NCI-H1105 treated with DMSO at 0.1 percent for 48 hours (cell line): ENCODE results near the gene CSTF1.
"Not testable (repeated sequence)": the region's sequence is repeated elsewhere in the genome, so short reads cannot be mapped to it uniquely, and the experiment has no call there.

Experiments used
- DNase-seq: peaks from one replicate; lab custom pipeline; 2025; lab: John Stamatoyannopoulos, UW

Gene CSTF1

GRCh38 chr20:56369179-56369578 is 23.3 kb upstream of the CSTF1 start:
- no peak for DNase-seq

GRCh38 chr20:56371977-56372376 is 20.5 kb upstream of the CSTF1 start:
- no peak for DNase-seq

- no peak for DNase-seq
Measured at GRCh38 chr20:56372850-56373249, 19.6 kb upstream of the CSTF1 start.

DNA sequence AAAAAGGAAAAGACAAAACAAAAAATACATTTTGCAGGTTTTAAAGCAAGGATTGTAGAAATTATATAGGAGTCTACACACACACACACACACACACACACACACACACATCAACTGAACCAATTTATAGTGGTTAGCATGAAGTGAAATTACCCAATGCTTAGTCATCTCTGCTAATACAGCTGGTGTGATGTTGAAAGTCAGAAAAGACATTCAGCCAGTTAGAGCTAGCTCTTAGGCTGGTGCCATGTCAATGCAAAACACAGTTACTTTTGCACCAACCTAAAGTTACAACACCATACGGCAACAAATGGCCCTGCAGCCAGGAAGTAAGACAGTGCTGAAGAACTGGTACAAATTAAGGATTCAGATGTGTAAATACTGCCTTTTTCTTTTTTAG is 18.5 kb upstream of the CSTF1 start:
- DNase-seq, result no peak

DNA sequence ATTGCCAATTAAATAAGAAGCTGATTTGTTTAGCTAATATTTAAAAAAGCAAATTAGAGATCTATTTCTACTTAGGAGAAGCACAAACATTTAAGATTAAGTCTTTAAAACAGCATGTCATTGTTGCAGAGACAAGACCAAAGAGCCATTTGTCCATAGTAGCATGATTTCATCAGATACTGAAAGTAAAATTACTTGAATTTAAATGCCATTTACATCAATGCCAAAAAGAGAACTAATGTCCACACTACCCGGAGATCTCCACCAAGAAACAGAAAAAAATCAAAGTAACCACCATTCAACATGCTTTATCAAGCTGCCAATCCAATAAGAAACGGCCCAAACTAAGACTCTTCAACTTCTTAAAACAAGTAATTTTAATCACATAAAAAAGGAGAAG is 16.1 kb upstream of the CSTF1 start:
- no peak for DNase-seq

DNA sequence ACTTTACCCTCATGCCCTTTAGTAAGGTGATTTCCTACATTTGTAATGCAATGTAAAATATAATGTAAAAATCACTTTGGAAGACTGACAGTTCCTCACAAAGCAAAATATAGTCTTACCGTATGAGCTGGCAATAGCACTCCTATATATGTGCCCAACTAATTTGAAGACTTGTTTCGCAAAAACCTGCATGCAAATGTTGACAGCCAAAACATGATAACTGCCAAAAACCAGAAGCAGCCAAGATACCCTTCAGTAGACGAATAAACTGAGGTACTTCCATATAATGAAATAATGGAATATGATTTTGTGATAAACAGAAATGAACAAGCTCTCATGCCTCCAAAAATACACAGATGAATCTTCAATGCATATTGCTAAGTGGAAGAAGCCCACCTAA is 14.1 kb upstream of the CSTF1 start:
- no peak for DNase-seq

DNA sequence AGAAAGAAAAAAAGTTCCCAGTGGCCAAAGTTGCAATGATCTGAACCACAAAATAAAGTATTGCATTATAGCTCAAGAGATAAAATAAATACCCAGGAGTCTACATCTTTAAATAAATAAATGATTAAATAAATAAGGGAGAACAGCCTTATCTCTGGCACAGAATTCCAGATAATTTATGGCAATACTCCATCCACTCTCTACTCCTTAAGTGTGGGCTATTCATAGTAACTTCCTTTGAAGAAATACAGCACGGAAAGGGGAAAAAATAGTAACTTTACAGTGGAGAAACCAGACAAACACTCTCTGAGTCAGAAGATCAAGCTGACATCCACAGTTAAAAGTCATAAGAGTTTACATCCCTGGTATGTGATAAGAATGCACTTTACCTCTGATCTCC is 12.1 kb upstream of the CSTF1 start:
- DNase-seq, result no peak

DNA sequence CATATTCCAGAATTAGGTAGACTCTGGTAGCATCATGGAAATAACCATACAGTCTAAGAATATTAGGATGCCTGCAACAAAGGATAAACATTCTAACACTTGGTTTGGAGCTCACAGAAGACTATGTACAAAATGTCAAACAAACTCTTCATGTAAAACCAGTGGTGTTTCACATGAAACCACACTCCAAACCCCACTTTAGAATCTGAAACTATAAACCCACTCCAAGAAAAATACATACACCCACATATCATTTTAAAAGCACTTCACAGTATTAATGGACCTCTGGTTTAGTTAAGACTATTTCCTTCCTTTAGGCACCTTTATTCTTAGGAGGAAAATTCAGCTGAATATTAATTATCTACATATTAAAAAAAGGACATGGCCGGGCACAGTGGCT is 10.9 kb upstream of the CSTF1 start:
- no peak for DNase-seq

DNA sequence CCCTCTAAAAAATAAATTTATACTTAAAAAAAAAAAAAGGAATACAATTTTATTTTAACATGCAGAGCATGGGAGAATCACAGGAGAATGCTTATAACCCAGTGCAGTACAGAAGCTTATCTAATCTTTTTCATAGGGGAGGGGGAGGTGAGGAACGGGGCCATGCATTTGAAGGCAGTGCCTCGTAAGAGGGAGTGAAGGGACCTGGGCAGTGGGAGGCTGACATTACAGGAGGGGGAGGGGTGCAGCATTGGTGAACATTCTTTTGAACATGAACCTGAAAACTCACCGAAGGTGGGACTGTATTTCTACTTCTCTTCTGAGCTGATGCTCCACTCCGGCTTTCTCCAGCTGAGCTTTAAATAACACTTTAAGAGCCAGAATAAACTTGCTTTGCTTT is 9.7 kb upstream of the CSTF1 start:
- DNase-seq, result no peak

GRCh38 chr20:56383334-56383733 is 9.1 kb upstream of the CSTF1 start:
- no peak for DNase-seq

DNA sequence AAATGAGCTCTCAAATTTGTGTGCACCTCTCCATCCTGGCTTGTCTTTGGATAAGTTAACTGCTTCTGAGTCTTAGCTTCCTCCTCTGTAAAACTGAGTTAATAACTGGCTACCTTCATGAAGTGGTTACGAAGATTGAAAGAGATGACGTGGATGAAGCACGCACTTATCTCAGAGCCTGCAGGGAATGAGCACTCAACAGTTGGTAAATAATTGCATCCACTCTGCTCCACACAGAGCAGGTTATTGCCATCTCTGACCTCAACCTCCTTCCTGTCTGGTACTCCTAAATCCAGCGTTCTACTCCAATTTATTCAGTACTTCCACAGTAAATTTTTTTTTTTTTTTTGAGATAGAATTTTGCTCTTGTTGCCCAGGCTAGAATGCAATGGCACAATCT is 7.3 kb upstream of the CSTF1 start:
- DNase-seq, result no peak

DNA sequence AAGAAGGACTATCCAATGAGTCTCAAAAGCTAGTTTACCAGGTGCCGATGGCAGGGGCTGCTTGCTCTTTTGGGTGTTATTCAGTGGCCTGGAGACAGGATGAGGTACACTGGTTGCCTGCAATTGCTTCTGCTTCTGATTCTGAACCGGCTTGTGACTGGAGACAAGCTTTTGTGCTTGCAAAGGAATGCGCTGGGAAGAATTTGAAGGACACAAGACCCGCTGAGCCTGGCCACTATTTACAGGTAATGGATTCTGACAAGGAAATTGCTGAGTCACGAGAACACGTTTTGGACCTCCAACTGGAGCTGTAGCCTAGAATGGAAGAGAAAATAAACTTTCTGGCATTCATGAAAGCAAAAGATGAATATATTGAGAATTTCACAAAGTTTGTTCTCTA is 6.2 kb upstream of the CSTF1 start:
- no peak for DNase-seq

- no peak for DNase-seq
Measured at GRCh38 chr20:56388882-56389281, 3.6 kb upstream of the CSTF1 start.

DNA sequence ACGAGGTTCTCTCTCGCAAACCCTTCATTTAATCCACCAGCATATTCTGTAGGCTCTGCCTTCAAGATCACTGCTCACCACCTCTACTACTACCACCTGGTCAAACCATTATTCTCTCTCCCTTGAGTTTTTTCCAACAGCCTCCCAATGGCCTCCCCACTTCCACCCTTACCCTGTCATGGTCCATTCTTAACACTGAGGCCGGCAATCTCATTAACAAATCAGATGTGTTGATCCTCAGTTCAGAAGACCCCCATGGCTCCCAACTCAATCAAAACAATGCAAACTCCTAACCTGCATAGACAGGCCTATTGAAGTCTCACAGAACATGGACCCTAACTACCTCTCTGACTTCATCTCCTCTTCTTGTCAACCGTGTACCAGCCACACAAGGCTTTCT is 2.6 kb upstream of the CSTF1 start:
- DNase-seq, result no peak

DNA sequence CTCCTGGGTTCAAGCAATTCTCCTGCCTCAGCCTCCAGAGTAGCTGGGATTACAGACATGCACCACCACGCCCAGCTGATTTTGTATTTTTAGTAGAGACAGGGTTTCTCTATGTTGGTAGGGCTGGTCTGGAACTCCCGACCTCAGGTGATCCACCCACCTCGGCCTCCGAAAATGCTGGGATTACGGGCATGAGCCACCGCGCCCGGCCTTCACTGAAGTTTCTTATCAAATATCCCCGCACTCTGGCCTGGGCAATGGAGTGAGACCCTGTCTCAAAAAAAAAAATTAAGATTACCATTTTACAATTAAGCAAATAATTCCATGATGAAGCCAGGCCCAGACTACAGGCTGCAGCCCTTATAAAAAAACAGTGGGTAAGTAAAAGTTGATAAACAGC is 2.0 kb upstream of the CSTF1 start:
- not testable (repeated sequence) for DNase-seq

- no peak for DNase-seq
Measured at GRCh38 chr20:56391037-56391436, 1.4 kb upstream of the CSTF1 start.

DNA sequence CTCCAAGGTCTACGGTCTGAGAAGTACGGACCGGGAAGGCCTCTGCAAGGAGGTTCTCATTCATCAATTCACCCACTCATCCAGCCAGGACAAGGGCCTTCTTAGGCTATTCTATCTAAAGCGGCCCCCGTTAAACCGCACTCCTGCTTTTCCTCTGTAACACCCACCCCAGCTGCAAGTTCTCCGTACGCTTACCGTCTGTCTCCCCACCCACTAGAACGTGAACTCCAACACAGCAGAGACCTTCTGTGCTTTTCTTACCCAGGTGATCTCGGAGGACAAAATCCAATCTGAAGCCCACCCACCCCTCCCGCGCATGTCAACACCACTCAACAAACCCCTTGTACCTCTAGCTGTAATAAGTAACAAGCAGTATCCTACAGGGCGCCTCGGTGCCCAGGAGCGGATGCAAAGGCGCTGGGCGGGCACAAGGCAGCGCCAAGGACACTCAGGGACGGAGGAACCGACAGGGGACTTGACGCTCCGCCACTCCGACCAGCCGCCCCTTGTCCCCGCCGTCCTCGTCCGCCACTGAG is 781 bp upstream of the CSTF1 start:
- no peak for DNase-seq

- DNase-seq, result peak; percentile 25
Measured at GRCh38 chr20:56392881-56393482, 537 bp downstream of the CSTF1 start.

DNA sequence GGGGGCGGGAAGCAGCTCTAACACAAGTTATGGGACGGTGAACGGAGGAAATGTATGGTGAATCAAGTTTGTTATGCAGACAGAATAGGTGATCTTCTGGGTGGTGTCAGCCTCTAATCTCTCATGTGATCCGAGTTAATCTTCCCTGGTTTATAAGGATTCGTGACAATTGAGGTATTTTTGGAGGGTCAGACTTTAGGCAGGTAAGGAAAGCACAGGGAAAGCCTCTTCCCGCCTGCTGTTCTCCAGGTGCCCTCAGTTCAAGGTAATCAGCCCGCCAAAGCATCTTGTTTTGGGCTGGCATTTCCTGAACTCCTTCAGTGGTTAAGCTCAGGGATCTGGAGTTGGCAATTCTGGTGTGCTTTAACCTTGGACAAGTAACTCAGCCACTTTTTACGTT is 1.2 kb downstream of the CSTF1 start:
- no peak for DNase-seq

- DNase-seq, result no peak
Measured at GRCh38 chr20:56395166-56395565, 2.7 kb downstream of the CSTF1 start.

GRCh38 chr20:56400001-56400640 is 7.7 kb downstream of the CSTF1 start:
- DNase-seq, result peak; percentile 23

GRCh38 chr20:56403465-56403864 is 11.0 kb downstream of the CSTF1 start:
- DNase-seq, result no peak

- DNase-seq, result not testable (repeated sequence)
Measured at GRCh38 chr20:56405356-56405755, 12.9 kb downstream of the CSTF1 start.

DNA sequence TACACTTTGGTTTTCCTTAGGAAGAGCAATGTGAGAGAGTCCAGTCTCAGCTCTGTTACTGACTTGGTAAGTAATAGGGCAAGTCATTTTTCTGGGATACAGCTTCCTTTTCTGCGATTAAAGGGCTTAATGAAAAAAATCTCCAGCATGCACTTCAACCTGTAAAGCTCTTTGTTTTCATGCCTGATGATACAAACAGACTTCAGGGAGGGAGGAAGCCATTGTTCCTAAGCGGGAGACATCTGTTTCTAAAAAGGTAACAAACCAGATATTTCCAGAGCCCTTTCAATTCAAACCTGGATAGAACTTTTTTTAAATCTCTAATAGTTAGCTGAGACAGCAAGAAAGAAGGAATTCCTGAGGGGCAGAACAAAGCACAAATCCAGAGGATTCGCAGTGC is 14.5 kb downstream of the CSTF1 start:
- no peak for DNase-seq
